ENCODE data around the gene KLHL29. TPM values are rescaled to one million over a fixed set of nuclear protein-coding genes. Genes with fewer than 3 reads are reported as not detected.
A peak's percentile ranks its signal among the peaks of the same experiment; 100 is the strongest.

Gene KLHL29
- total RNA-seq, 1 experiment from 2014 or later = 16.7 TPM

DNA sequence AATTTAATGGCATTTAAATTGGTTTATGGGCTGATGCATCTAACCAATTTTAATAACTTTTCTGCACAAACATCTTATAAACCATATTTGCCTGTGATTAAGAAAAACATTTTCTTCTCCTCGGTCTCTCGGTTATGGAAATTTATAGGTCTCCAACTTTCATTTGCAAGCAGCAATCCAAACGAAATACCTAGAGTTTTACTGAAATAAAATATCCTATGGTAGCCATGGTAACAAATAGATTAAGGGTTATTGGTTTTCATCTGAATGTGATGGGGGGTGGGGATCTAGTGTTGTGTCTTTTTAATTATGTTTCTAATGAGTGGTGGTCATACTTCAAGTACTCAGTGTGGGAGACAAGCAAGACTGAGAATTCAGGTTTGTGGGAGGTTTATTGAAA is 2.9 kb downstream of the KLHL29 start:
- Histone ChIP-seq H3K4me3 (replicated peaks in 1 of 2; ENCODE audit: low read depth in 1 of 2, low read length in 2 of 2) (no peak overlapping the region), H3K4me2 (ENCODE audit: low read length) (no peak overlapping the region), H3K4me1 (ENCODE audit: control insufficient read depth in 1 of 2, insufficient read depth in 2 of 2, low read length in 2 of 2) (peaks cover 2 to 19% of the 10 kb centered on the region in 2 experiments; a peak in 3 of 4 replicates), H2AFZ (ENCODE audit: low read depth, low read length, poor library complexity, severe bottlenecking) (no peak overlapping the region), H3K27me3 (ENCODE audit: insufficient read depth, low read length) (no peaks in the 10 kb centered on the region), H3K9me3 (ENCODE audit: control insufficient read depth in 1 of 2, insufficient read depth in 1 of 2, low read depth in 1 of 2, low read length in 2 of 2) (no peaks in the 10 kb centered on the region), H3K36me3 (ENCODE audit: control insufficient read depth in 1 of 2, insufficient read depth in 2 of 2, low read length in 2 of 2) (no peaks in the 10 kb centered on the region), H4K20me1 (ENCODE audit: insufficient read depth) (no peaks in the 10 kb centered on the region), H3K79me2 (ENCODE audit: insufficient read depth, low read length) (peaks cover 61% of the 10 kb centered on the region), H3K9me2 (ENCODE audit: insufficient read depth) (no peaks in the 10 kb centered on the region), H3K9ac (ENCODE audit: low read length) (no peak overlapping the region), H3K27ac (ENCODE audit: low read depth, low read length) (no peak overlapping the region)
- DNase-seq (ENCODE audit: low read depth, low spot score) (no peak), ATAC-seq (no peak)
- TSS peak; percentile 47 for BruUV-seq (replicated peaks)
- intact Hi-C loops (cut with micrococcal nuclease) = no loop called here
- TF ChIP-seq SP1 (IDR thresholded peaks at IDR 0.05; ENCODE audit: low read depth) (no peak), RAD21 (IDR thresholded peaks at IDR 0.05; ENCODE audit: low read depth) (no peak), FOSL1 (IDR thresholded peaks at IDR 0.05; ENCODE audit: low read depth) (no peak), CEBPB (IDR thresholded peaks at IDR 0.05; ENCODE audit: low read depth) (no peak), ZFX (IDR thresholded peaks at IDR 0.05) (no peak), JUND (IDR thresholded peaks at IDR 0.05) (no peak), ELF1 (IDR thresholded peaks at IDR 0.05; ENCODE audit: borderline replicate concordance, low read depth) (no peak), POLR2AphosphoS5 (IDR thresholded peaks at IDR 0.05; ENCODE audit: low read depth, low read length) (no peak), EZH2 (IDR thresholded peaks at IDR 0.05) (no peak), SIN3A (IDR thresholded peaks at IDR 0.05; ENCODE audit: low read depth) (no peak), ZNF274 (IDR thresholded peaks at IDR 0.05; ENCODE audit: low read depth, low read length) (no peak), SRF (IDR thresholded peaks at IDR 0.05; ENCODE audit: low read depth) (no peak), CBX3 (IDR thresholded peaks at IDR 0.05; ENCODE audit: low read depth) (no peak)
- TF ChIP-seq, protein P1, sequence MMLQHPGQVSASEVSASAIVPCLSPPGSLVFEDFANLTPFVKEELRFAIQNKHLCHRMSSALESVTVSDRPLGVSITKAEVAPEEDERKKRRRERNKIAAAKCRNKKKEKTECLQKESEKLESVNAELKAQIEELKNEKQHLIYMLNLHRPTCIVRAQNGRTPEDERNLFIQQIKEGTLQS (IDR thresholded peaks at IDR 0.05) = no peak
- TF ChIP-seq, protein P2, sequence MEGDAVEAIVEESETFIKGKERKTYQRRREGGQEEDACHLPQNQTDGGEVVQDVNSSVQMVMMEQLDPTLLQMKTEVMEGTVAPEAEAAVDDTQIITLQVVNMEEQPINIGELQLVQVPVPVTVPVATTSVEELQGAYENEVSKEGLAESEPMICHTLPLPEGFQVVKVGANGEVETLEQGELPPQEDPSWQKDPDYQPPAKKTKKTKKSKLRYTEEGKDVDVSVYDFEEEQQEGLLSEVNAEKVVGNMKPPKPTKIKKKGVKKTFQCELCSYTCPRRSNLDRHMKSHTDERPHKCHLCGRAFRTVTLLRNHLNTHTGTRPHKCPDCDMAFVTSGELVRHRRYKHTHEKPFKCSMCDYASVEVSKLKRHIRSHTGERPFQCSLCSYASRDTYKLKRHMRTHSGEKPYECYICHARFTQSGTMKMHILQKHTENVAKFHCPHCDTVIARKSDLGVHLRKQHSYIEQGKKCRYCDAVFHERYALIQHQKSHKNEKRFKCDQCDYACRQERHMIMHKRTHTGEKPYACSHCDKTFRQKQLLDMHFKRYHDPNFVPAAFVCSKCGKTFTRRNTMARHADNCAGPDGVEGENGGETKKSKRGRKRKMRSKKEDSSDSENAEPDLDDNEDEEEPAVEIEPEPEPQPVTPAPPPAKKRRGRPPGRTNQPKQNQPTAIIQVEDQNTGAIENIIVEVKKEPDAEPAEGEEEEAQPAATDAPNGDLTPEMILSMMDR (IDR thresholded peaks at IDR 0.05 in 2 of 3, conservative IDR thresholded peaks at IDR 0.05 in 1 of 3; ENCODE audit: borderline replicate concordance in 1 of 3, insufficient read depth in 1 of 3, low read depth in 2 of 3, low read length in 2 of 3) = no peak
- TF ChIP-seq, protein P3, sequence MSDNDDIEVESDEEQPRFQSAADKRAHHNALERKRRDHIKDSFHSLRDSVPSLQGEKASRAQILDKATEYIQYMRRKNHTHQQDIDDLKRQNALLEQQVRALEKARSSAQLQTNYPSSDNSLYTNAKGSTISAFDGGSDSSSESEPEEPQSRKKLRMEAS (IDR thresholded peaks at IDR 0.05) = no peak
- RAD21 ChIA-PET (ENCODE audit: low non-redundant PET in 1 of 2, low total read pairs in 2 of 2, uncharacterized antibody in 2 of 2, unreplicated experiment in 2 of 2) = no interaction called here
- POLR2A ChIA-PET = no interaction called here
- CTCF ChIA-PET = no interaction called here
